IMR-90 (cell line): ENCODE measurements around the gene IFI27L1. TPM values are rescaled to one million over a fixed set of nuclear protein-coding genes. Genes with fewer than 3 reads are reported as not detected.
A peak's percentile ranks its signal among the peaks of the same experiment; 100 is the strongest.

ENCODE experiments used
- ATAC-seq: fragments of 200-7000 bp; cut with Tn5 transposase; 2 replicates; pipeline ENCODE4 v1.9.1; 2020; ENCODE audit warnings: low read depth, mild to moderate bottlenecking, moderate library complexity
- BruUV-seq: library from RNA; stranded (reverse); fragments of 400-500 nt; replicated peaks from 2 replicates; lab custom pipeline; 2021; lab: Mats Ljungman, UMichigan
- CTCF ChIA-PET: fragments of 300-600 bp; formaldehyde crosslinking; extraction: SDS; loops from one replicate; lab custom pipeline; 2021; ENCODE audit warnings: antibody characterized with exemption; lab: Yijun Ruan, JAX
- POLR2A ChIA-PET: fragments of 300-600 bp; sonication (Branson Sonifier 250); formaldehyde crosslinking; loops from one replicate; lab custom pipeline; 2022; ENCODE audit warnings: antibody characterized with exemption; ENCODE audit not compliant: unreplicated experiment; lab: Charles Lee
- DNase-seq: peaks from one replicate; pipeline ENCODE4 v3.0.0; 2013
- H2AFZ ChIP-seq: replicated peaks from 2 replicates; pipeline ENCODE3; 2013; ENCODE audit warnings: low read length, mild to moderate bottlenecking; ENCODE audit not compliant: poor library complexity
- H2AK5ac ChIP-seq: 2 replicates; pipeline ENCODE4 v1.6.1; 2013; ENCODE audit warnings: low read depth, low read length, inconsistent platforms
- H2AK9ac ChIP-seq: replicated peaks from 2 replicates; pipeline ENCODE3; 2013; ENCODE audit warnings: mild to moderate bottlenecking, low read depth, low read length, moderate library complexity; ENCODE audit not compliant: poor library complexity
- H2BK120ac ChIP-seq: 2 replicates; pipeline ENCODE4 v1.6.1; 2013; ENCODE audit warnings: low read depth, low read length, inconsistent platforms
- H2BK15ac ChIP-seq: 3 replicates; pipeline ENCODE4 v1.6.1; 2013; ENCODE audit warnings: low read depth, low read length, inconsistent platforms
- H2BK20ac ChIP-seq: 2 replicates; pipeline ENCODE4 v1.6.1; 2013; ENCODE audit warnings: low read depth, mild to moderate bottlenecking, inconsistent platforms, low read length, moderate library complexity
- H2BK5ac ChIP-seq: 2 replicates; pipeline ENCODE4 v1.6.1; 2013; ENCODE audit warnings: mild to moderate bottlenecking, low read depth, low read length, inconsistent platforms; ENCODE audit not compliant: poor library complexity, severe bottlenecking
- H3K14ac ChIP-seq: replicated peaks from 2 replicates; pipeline ENCODE4 v1.6.1; 2013; ENCODE audit warnings: low read depth, low read length, inconsistent platforms
- H3K18ac ChIP-seq: 2 replicates; pipeline ENCODE4 v1.6.1; 2013; ENCODE audit warnings: low read depth, low read length, control low read depth
- H3K23ac ChIP-seq: 2 replicates; pipeline ENCODE4 v1.6.1; 2013; ENCODE audit warnings: low read depth, low read length, inconsistent platforms
- H3K27ac ChIP-seq: 2 replicates; pipeline ENCODE4 v1.5.1; 2013; ENCODE audit warnings: mild to moderate bottlenecking, control low read depth, low read length; ENCODE audit not compliant: insufficient read depth
- H3K27me3 ChIP-seq: 2 replicates; pipeline ENCODE4 v1.6.1; 2013; ENCODE audit warnings: low read length; ENCODE audit not compliant: control insufficient read depth, insufficient read depth
- H3K36me3 ChIP-seq: 2 replicates; pipeline ENCODE4 v1.6.1; 2013; ENCODE audit warnings: low read length, mixed read lengths; ENCODE audit not compliant: control insufficient read depth, insufficient read depth
- H3K4ac ChIP-seq: 2 replicates; pipeline ENCODE4 v1.6.1; 2013; ENCODE audit warnings: low read depth, low read length, inconsistent platforms
- H3K4me1 ChIP-seq: 2 replicates; pipeline ENCODE4 v1.6.1; 2013; ENCODE audit warnings: low read length, mixed read lengths; ENCODE audit not compliant: control insufficient read depth, insufficient read depth
- H3K4me2 ChIP-seq: 2 replicates; pipeline ENCODE4 v1.6.1; 2013; ENCODE audit warnings: low read depth, mild to moderate bottlenecking, control low read depth, low read length, moderate library complexity
- H3K4me3 ChIP-seq: 2 replicates; pipeline ENCODE4 v1.5.1; 2013; ENCODE audit warnings: low read depth, mild to moderate bottlenecking, control low read depth, low read length, moderate library complexity; ENCODE audit not compliant: insufficient read depth
- H3K56ac ChIP-seq: 2 replicates; pipeline ENCODE4 v1.6.1; 2013; ENCODE audit warnings: low read length, inconsistent platforms; ENCODE audit not compliant: insufficient read depth; ENCODE audit errors: extremely low read depth
- H3K79me1 ChIP-seq, 2 experiments: 2 replicates each; pipeline ENCODE4 v1.6.1; 2013; ENCODE audit warnings: low read length in 2 of 2, inconsistent platforms in 1 of 2, low read depth in 1 of 2
- H3K9ac ChIP-seq: 2 replicates; pipeline ENCODE4 v1.6.1; 2013; ENCODE audit warnings: low read depth, low read length, control low read depth
- H3K9me1 ChIP-seq: 2 replicates; pipeline ENCODE4 v1.6.1; 2013; ENCODE audit warnings: low read length, inconsistent platforms; ENCODE audit not compliant: insufficient read depth
- H3K9me3 ChIP-seq: 2 replicates; pipeline ENCODE4 v1.6.1; 2013; ENCODE audit warnings: low read length; ENCODE audit not compliant: control insufficient read depth, insufficient read depth
- H4K20me1 ChIP-seq: 2 replicates; pipeline ENCODE4 v1.6.1; 2013; ENCODE audit warnings: low read length, inconsistent platforms; ENCODE audit not compliant: insufficient read depth
- H4K5ac ChIP-seq: 2 replicates; pipeline ENCODE4 v1.6.1; 2013; ENCODE audit warnings: mild to moderate bottlenecking, low read depth, low read length, control low read depth
- H4K8ac ChIP-seq, 2 experiments: 2 replicates each; pipeline ENCODE4 v1.6.1; 2013; ENCODE audit warnings: low read depth in 2 of 2, low read length in 2 of 2, control low read depth in 1 of 2, inconsistent platforms in 1 of 2
- H4K91ac ChIP-seq: 2 replicates; pipeline ENCODE4 v1.6.1; 2013; ENCODE audit warnings: low read depth, low read length, inconsistent platforms; ENCODE audit not compliant: insufficient read depth
- CHD1 ChIP-seq: IDR thresholded peaks from 2 replicates; pipeline ENCODE4 v1.6.1; 2012; ENCODE audit warnings: low read depth, low read length, improper control_type of control experiment
- RAD21 ChIP-seq: IDR thresholded peaks from 2 replicates; pipeline ENCODE4 v1.6.1; 2012; ENCODE audit warnings: low read length, improper control_type of control experiment
- SMC3 ChIP-seq: fragments of 150-350 bp; IDR thresholded peaks from 2 replicates; pipeline ENCODE4 v1.6.1; 2016; ENCODE audit warnings: low read depth, mild to moderate bottlenecking, antibody characterized with exemption, low read length, moderate library complexity
- WGBS, 2 experiments: methylation state at CpG; one replicate each; pipeline versions ENCODE4 v1.1.5 to v1.1.7; 2013; ENCODE audit warnings: missing lambda C conversion rate in 2 of 2; ENCODE audit not compliant: insufficient read length in 1 of 2; ENCODE audit errors: extremely low coverage in 2 of 2; 5-methylcytosine and 5-hydroxymethylcytosine counted together
- dilution Hi-C: fragments of 300-500 bp; cut with HindIII; formaldehyde crosslinking; loops from one replicate; pipeline ENCODE4 v1.14.3; 2018; ENCODE audit warnings: low sequenced_read_pairs; ENCODE audit not compliant: unreplicated experiment
- in situ Hi-C: fragments of 300-500 bp; cut with MboI; formaldehyde crosslinking; loops from 3 replicates; pipeline ENCODE4 v1.14.3; 2019; ENCODE audit warnings: low sequenced_read_pairs, inconsistent platforms, mixed read lengths
- intact Hi-C: fragments of 100-400 bp; cut with micrococcal nuclease; formaldehyde crosslinking; loops from 2 replicates; pipeline ENCODE4 v1.10.0; 2022
- polyA plus RNA-seq, 3 experiments: library from polyadenylated mRNA; depleted of rRNA; stranded (reverse); fragments of >200 nt; gene quantifications; 2 replicates each; pipeline ENCODE4 v1.2.3, GENCODE V29; 2012; ENCODE audit warnings: low replicate concordance in 1 of 3
- total RNA-seq: library from RNA; depleted of rRNA; stranded (reverse); fragments of >200 nt; gene quantifications from 2 replicates; pipeline ENCODE4 v1.2.3, GENCODE V29; 2012
- TF ChIP-seq, protein P1 (sequence below): conservative IDR thresholded peaks from 2 replicates; pipeline ENCODE4 v1.5.1; 2012; ENCODE audit warnings: mild to moderate bottlenecking, low read depth, low read length, improper control_type of control experiment

The IFI27L1 gene
- total and polyA plus RNA-seq, 2 of the 4 experiments (the other 2 are of a cell fraction) = 13.3 to 24.3 TPM

DNA sequence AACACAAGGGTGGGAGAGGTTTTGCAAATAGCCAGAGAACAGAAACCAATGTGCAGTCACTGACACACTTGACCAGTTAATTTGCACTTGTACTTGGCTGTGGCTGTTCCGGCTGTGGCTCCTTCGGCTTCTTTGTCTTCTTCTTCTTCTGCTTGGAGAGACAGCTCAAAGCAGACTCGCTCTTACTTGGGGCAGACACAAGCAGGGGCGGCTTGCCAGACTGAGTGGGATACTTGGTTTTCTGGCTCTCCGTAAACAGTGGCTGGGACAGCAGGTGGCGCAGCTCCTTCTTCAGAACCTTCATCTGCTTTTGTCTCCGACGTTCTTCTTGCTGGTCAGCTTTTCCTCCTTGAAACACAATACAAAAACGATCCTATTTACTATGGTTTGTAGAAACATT, 30.0 kb upstream of the IFI27L1 start:
- H3K4ac ChIP-seq = no peak overlapping the region
- H3K36me3 ChIP-seq = peaks cover 80% of the 10 kb centered on the region
- no peaks in the 10 kb centered on the region for H3K4me1 ChIP-seq
- no peaks in the 10 kb centered on the region for H3K9me3 ChIP-seq
- no peak overlapping the region for H3K27ac ChIP-seq
- H2BK120ac ChIP-seq = no peak overlapping the region
- no peak overlapping the region for H2AK5ac ChIP-seq
- H4K5ac ChIP-seq = no peak overlapping the region
- H3K56ac ChIP-seq = no peak overlapping the region
- no peak overlapping the region for H3K23ac ChIP-seq
- no TSS peak for BruUV-seq
- DNase-seq (peak; percentile 42), ATAC-seq (peak; percentile 52; the same call in 1 of the 2 replicates)
- no peak overlapping the region for H4K91ac ChIP-seq
- intact Hi-C loops (loop anchor here (1.0 kb wide), 1 partner anchor 85 kb away; no protein-coding TSS in a partner anchor), dilution Hi-C loops (no loop called here), in situ Hi-C loops (no loop called here)
- no peak overlapping the region for H2AFZ ChIP-seq
- H3K4me2 ChIP-seq = no peak overlapping the region
- H2BK15ac ChIP-seq = no peak overlapping the region
- TF ChIP-seq, protein P1, sequence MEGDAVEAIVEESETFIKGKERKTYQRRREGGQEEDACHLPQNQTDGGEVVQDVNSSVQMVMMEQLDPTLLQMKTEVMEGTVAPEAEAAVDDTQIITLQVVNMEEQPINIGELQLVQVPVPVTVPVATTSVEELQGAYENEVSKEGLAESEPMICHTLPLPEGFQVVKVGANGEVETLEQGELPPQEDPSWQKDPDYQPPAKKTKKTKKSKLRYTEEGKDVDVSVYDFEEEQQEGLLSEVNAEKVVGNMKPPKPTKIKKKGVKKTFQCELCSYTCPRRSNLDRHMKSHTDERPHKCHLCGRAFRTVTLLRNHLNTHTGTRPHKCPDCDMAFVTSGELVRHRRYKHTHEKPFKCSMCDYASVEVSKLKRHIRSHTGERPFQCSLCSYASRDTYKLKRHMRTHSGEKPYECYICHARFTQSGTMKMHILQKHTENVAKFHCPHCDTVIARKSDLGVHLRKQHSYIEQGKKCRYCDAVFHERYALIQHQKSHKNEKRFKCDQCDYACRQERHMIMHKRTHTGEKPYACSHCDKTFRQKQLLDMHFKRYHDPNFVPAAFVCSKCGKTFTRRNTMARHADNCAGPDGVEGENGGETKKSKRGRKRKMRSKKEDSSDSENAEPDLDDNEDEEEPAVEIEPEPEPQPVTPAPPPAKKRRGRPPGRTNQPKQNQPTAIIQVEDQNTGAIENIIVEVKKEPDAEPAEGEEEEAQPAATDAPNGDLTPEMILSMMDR = peak; percentile 41
- TF ChIP-seq CHD1 (no peak), SMC3 (peak; percentile 48), RAD21 (peak; percentile 49)
- no peaks in the 10 kb centered on the region for H3K27me3 ChIP-seq
- no peak overlapping the region for H4K8ac ChIP-seq
- no peak overlapping the region for H3K9ac ChIP-seq
- H2BK5ac ChIP-seq = no peak overlapping the region
- H3K14ac ChIP-seq = no peak overlapping the region
- 0 out of 2 replicates have a peak, but pooled peaks cover 4% of the 10 kb centered on the region for H4K20me1 ChIP-seq
- H3K79me1 ChIP-seq = peaks cover 13 to 18% of the 10 kb centered on the region in 2 experiments; a peak in 3 of 4 replicates
- H3K18ac ChIP-seq = no peak overlapping the region
- no peaks in the 10 kb centered on the region for H3K9me1 ChIP-seq
- no peak overlapping the region for H2BK20ac ChIP-seq
- no peak overlapping the region for H3K4me3 ChIP-seq
- 100% methylated on average over 1 of the region's 9 CpGs; no CpG with 5 or more reads in 1 of the 2 experiments for WGBS, 2 experiments
- CTCF ChIA-PET = interaction anchor here (1.9 to 5.3 kb wide), 2 partner anchors 81 to 86 kb away, joined by 8 to 35 read pairs; no protein-coding TSS in a partner anchor
- no peak overlapping the region for H2AK9ac ChIP-seq
- POLR2A ChIA-PET = no interaction called here
